HepG2 (cell line): ENCODE measurements around the gene SOST. TPM values are rescaled to one million over a fixed set of nuclear protein-coding genes. Genes with fewer than 3 reads are reported as not detected.

ENCODE experiments used
- ATAC-seq: fragments of 200-7000 bp; cut with Tn5 transposase; 3 replicates; pipeline ENCODE4 v1.9.1; 2020; ENCODE audit warnings: mild to moderate bottlenecking, moderate library complexity
- BruUV-seq: library from RNA; stranded (reverse); fragments of 400-500 nt; replicated peaks from 2 replicates; lab custom pipeline; 2021; lab: Mats Ljungman, UMichigan
- CTCF ChIA-PET: fragments of 300-600 bp; formaldehyde crosslinking; extraction: SDS; loops from one replicate; lab custom pipeline; 2021; ENCODE audit warnings: low total read pairs, inconsistent platforms, low intra/inter-chr PET ratio; lab: Yijun Ruan, JAX
- POLR2A ChIA-PET: fragments of 350-600 bp; sonication (Branson Sonifier 250); formaldehyde crosslinking; loops from one replicate; lab custom pipeline; 2020; ENCODE audit warnings: antibody characterized with exemption, inconsistent platforms; lab: Yijun Ruan, JAX
- DNase-seq: peaks from one replicate; pipeline ENCODE4 v3.0.0-alpha.2; 2015; ENCODE audit warnings: low spot score
- FAIRE-seq: peaks from 3 replicates; lab custom pipeline; 2011; peaks lifted over from hg19 to GRCh38; lab: Jason Lieb, UNC
- H2AFZ ChIP-seq: one replicate; pipeline ENCODE4 v1.6.1; 2011; ENCODE audit warnings: low read length, inconsistent platforms
- H3K27ac ChIP-seq: fragments of 300-600 bp; 3 replicates; pipeline ENCODE4 v1.8.0; 2011; ENCODE audit warnings: mixed run types, mild to moderate bottlenecking, mixed read lengths, low read length, inconsistent platforms; ENCODE audit not compliant: insufficient read depth; ENCODE audit errors: extremely low read length
- H3K27me3 ChIP-seq, 2 experiments: fragments of 200-600 bp in 1 of 2; 2 replicates in 1 of 2; 3 replicates in 1 of 2; pipeline versions ENCODE4 v1.6.0 to v1.8.0; 2011; ENCODE audit warnings: low read length in 2 of 2, mild to moderate bottlenecking in 2 of 2, moderate library complexity in 2 of 2, inconsistent platforms in 1 of 2; ENCODE audit not compliant: insufficient read depth in 2 of 2, control insufficient read depth in 1 of 2
- H3K36me3 ChIP-seq, 2 experiments: fragments of 200-600 bp in 1 of 2; replicated peaks in 1 of 2; 2 replicates in 1 of 2; 3 replicates in 1 of 2; pipeline versions ENCODE4 v1.5.1 to v1.8.0; 2011; ENCODE audit warnings: low read length in 2 of 2, inconsistent platforms in 1 of 2; ENCODE audit not compliant: insufficient read depth in 2 of 2, control insufficient read depth in 1 of 2
- H3K4me1 ChIP-seq: 2 replicates; pipeline ENCODE4 v1.5.1; 2012; ENCODE audit warnings: low read length, inconsistent platforms; ENCODE audit not compliant: insufficient read depth
- H3K4me2 ChIP-seq: 2 replicates; pipeline ENCODE4 v1.6.0; 2011; ENCODE audit warnings: low read depth, low read length, inconsistent platforms
- H3K4me3 ChIP-seq, 3 experiments: fragments of 200-600 bp in 1 of 3; sonication (generic), shearing (Covaris generic) in 1 of 3; replicated peaks in 1 of 3; 2 replicates each; pipeline ENCODE4 v1.5.1; 2011 to 2016; ENCODE audit warnings: low read length in 3 of 3, inconsistent platforms in 2 of 3, low read depth in 2 of 3, mild to moderate bottlenecking in 2 of 3, control low read depth in 1 of 3, mixed read lengths in 1 of 3; ENCODE audit not compliant: insufficient read depth in 1 of 3
- H3K79me2 ChIP-seq: one replicate; pipeline ENCODE4 v1.6.1; 2011; ENCODE audit warnings: low read length, inconsistent platforms; ENCODE audit not compliant: insufficient read depth
- H3K9ac ChIP-seq: 2 replicates; pipeline ENCODE4 v1.6.0; 2011; ENCODE audit warnings: mild to moderate bottlenecking, low read depth, low read length, inconsistent platforms; ENCODE audit not compliant: insufficient read depth
- H3K9me3 ChIP-seq: 2 replicates; pipeline ENCODE4 v1.5.1; 2012; ENCODE audit warnings: mild to moderate bottlenecking, low read length
- H4K20me1 ChIP-seq: 2 replicates; pipeline ENCODE4 v1.6.0; 2011; ENCODE audit warnings: inconsistent platforms, mild to moderate bottlenecking, low read length, moderate library complexity; ENCODE audit not compliant: insufficient read depth
- DPF2 ChIP-seq: sonication (generic); formaldehyde crosslinking; IDR thresholded peaks from 2 replicates; pipeline ENCODE4 v1.4.0; 2020; ENCODE audit warnings: mild to moderate bottlenecking, low read depth, missing genetic modification reagents, borderline replicate concordance
- GATA4 ChIP-seq: sonication (generic); IDR thresholded peaks from 2 replicates; pipeline ENCODE4 v1.6.1; 2016; ENCODE audit warnings: antibody characterized with exemption, low read depth, borderline replicate concordance
- KMT2A ChIP-seq: sonication (generic); formaldehyde crosslinking; IDR thresholded peaks from 2 replicates; pipeline ENCODE4 v1.4.0; 2020; ENCODE audit warnings: missing genetic modification reagents
- NFYB ChIP-seq: sonication (generic); formaldehyde crosslinking; IDR thresholded peaks from 2 replicates; pipeline ENCODE4 v1.4.0; 2020; ENCODE audit warnings: missing genetic modification reagents
- RBM22 ChIP-seq: fragments of 200-400 bp; formaldehyde crosslinking; optimal IDR thresholded peaks from 2 replicates; pipeline ENCODE3; 2017; ENCODE audit warnings: mild to moderate bottlenecking, low read length, moderate library complexity
- SALL1 ChIP-seq: sonication (generic); formaldehyde crosslinking; IDR thresholded peaks from 2 replicates; pipeline ENCODE4 v1.8.0; 2022; ENCODE audit warnings: mild to moderate bottlenecking, missing genetic modification reagents
- SRSF1 ChIP-seq: fragments of 200-400 bp; formaldehyde crosslinking; optimal IDR thresholded peaks from 2 replicates; pipeline ENCODE3; 2017; ENCODE audit warnings: mild to moderate bottlenecking, low read depth, low read length, moderate library complexity
- YY1 ChIP-seq: IDR thresholded peaks from 2 replicates; pipeline ENCODE4 v1.6.1; 2011; ENCODE audit warnings: low read length, low read depth, moderate library complexity, mild to moderate bottlenecking; ENCODE audit not compliant: insufficient read depth, insufficient replicate concordance
- ZFP41 ChIP-seq: sonication (generic); formaldehyde crosslinking; IDR thresholded peaks from 2 replicates; pipeline ENCODE4 v1.4.0; 2020; ENCODE audit warnings: mild to moderate bottlenecking, missing genetic modification reagents, borderline replicate concordance
- ZNF12 ChIP-seq: sonication (generic); formaldehyde crosslinking; IDR thresholded peaks from 2 replicates; pipeline ENCODE4 v1.5.0; 2020; ENCODE audit warnings: missing genetic modification reagents
- ZNF230 ChIP-seq: sonication (generic); formaldehyde crosslinking; IDR thresholded peaks from 2 replicates; pipeline ENCODE4 v1.4.0; 2020; ENCODE audit warnings: mild to moderate bottlenecking, missing genetic modification reagents
- ZNF30 ChIP-seq: sonication (generic); formaldehyde crosslinking; IDR thresholded peaks from 2 replicates; pipeline ENCODE4 v1.5.0; 2020; ENCODE audit warnings: mild to moderate bottlenecking, missing genetic modification reagents
- ZZZ3 ChIP-seq: sonication (generic); formaldehyde crosslinking; IDR thresholded peaks from 2 replicates; pipeline ENCODE4 v1.4.0; 2020; ENCODE audit warnings: missing genetic modification reagents, mild to moderate bottlenecking, borderline replicate concordance
- WGBS: methylation state at CpG from one replicate; pipeline ENCODE4 v1.1.6; 2017; ENCODE audit warnings: low lambda C conversion rate; 5-methylcytosine and 5-hydroxymethylcytosine counted together
- in situ Hi-C: cut with HindIII; loops from 2 replicates; pipeline ENCODE4 v1.10.0; 2017; ENCODE audit warnings: low pct_unique_long_range_greater_than_20kb; ENCODE audit not compliant: extremely low pct_ligation_motif_present
- intact Hi-C: fragments of 100-400 bp; cut with micrococcal nuclease; formaldehyde crosslinking; loops from one replicate; pipeline ENCODE4 v1.10.0; 2022; ENCODE audit not compliant: unreplicated experiment
- polyA plus RNA-seq, 8 experiments: library from polyadenylated mRNA; depleted of rRNA in 3 of 8; stranded (reverse) in 7 of 8; unstranded in 1 of 8; fragments of >200 nt; fragmentation: Illumina TruSeq in 4 of 8; extraction: Trizol in 4 of 8; gene quantifications; 2 replicates each; pipeline versions ENCODE4 v1.2.1 to v1.2.3, GENCODE V29; 2011 to 2016; ENCODE audit warnings: low read depth in 4 of 8, missing spikeins in 1 of 8, mixed read lengths in 1 of 8; ENCODE audit not compliant: insufficient read depth in 1 of 8
- total RNA-seq, 5 experiments: library from RNA; depleted of rRNA; stranded (reverse); fragments of >200 nt; fragmentation: Illumina TruSeq; extraction: Trizol; gene quantifications; 2 replicates each; pipeline ENCODE4 v1.2.3, GENCODE V29; 2016; ENCODE audit warnings: low read depth in 1 of 5
- TF ChIP-seq, protein P1 (sequence below): sonication (generic); formaldehyde crosslinking; IDR thresholded peaks from 2 replicates; pipeline ENCODE4 v1.4.0; 2020; ENCODE audit warnings: missing genetic modification reagents, mild to moderate bottlenecking, borderline replicate concordance
- TF ChIP-seq, protein P2 (sequence below): sonication (generic); formaldehyde crosslinking; IDR thresholded peaks from 2 replicates; pipeline ENCODE4 v1.8.1; 2023; ENCODE audit warnings: mild to moderate bottlenecking, missing genetic modification reagents
- TF ChIP-seq, protein P3 (sequence below): IDR thresholded peaks from 2 replicates; pipeline ENCODE4 v1.6.1; 2016; ENCODE audit warnings: missing compliant biosample characterization, missing genetic modification reagents, borderline replicate concordance
- TF ChIP-seq, protein P4 (sequence below): sonication (generic); formaldehyde crosslinking; IDR thresholded peaks from 2 replicates; pipeline ENCODE4 v1.4.0; 2020; ENCODE audit warnings: missing genetic modification reagents, borderline replicate concordance

SOST gene
- total and polyA plus RNA-seq, 2 of the 13 experiments (the other 11 are each of a cell fraction or from before 2014, with no cell fraction given), result not detected

DNA sequence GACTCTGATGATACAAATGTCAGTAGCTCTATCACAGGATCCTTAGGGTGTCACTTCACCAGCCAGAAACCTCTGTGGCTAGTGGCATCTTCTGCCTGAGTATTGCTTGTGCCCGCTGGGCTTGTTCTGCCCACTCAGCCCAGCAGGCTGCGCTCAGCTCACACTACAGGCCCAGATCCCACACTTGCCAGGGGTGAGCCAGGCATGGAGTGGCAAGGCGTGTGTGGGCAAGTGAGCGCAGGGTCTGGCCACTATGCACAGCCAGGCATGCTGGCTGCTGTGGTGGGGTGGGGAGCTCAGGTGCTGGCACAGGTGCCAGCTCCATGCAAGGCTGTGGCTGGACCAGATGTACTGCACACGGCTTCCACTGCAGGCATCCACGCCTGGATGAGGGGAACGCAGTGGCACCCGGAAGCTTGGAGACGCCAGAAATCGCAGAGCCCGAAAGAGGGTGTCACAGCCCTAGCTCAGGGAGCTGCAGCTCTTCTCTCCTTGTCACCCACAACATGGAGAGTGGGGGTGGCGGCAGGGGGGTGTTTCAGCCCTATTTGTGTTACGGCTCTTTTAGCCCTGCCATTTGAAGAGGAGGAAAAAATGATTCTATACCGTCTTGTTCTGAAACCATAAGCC, 31.8 kb upstream of the SOST start:
- ATAC-seq (peak; percentile 81), DNase-seq (peak; percentile 26), FAIRE-seq (no peak)
- Histone ChIP-seq H3K79me2 (no peaks in the 10 kb centered on the region), H3K4me2 (no peak overlapping the region), H3K36me3 (no peaks in the 10 kb centered on the region), H3K27me3 (no peaks in the 10 kb centered on the region), H3K27ac (no peak overlapping the region), H2AFZ (no peak overlapping the region), H3K9ac (no peak overlapping the region), H4K20me1 (no peaks in the 10 kb centered on the region), H3K9me3 (no peaks in the 10 kb centered on the region), H3K4me1 (peaks cover 12% of the 10 kb centered on the region; the same call in 1 of the 2 replicates), H3K4me3 (no peak overlapping the region)
- CTCF ChIA-PET, result interaction anchor here (3.1 kb wide), 1 partner anchor 55 kb away, joined by 31 read pairs; the partner anchor contains the start of gene CD300LG
- no TSS peak for BruUV-seq
- WGBS, result 63% methylated on average over 14 of the region's 14 CpGs
- in situ Hi-C loops (loop anchor here (5.0 kb wide), 1 partner anchor 57 kb away; the partner anchor contains the start of gene CD300LG), intact Hi-C loops (loop anchor here (1.0 kb wide), 1 partner anchor 56 kb away; no protein-coding TSS in a partner anchor)
- POLR2A ChIA-PET, result interaction anchor here (1.3 kb wide), 2 partner anchors 18 to 56 kb away, joined by 3 to 6 read pairs; no protein-coding TSS in a partner anchor
- TF ChIP-seq DPF2 (CRISPR knock-in tag) (no peak), ZZZ3 (CRISPR knock-in tag) (no peak), RBM22 (no peak), GATA4 (no peak), YY1 (no peak), SRSF1 (no peak), ZFP41 (no peak), ZNF12 (CRISPR knock-in tag) (no peak), NFYB (CRISPR knock-in tag) (no peak), KMT2A (CRISPR knock-in tag) (no peak), ZNF30 (CRISPR knock-in tag) (no peak), SALL1 (CRISPR knock-in tag) (0 out of 2 replicates have a peak, but pooled peaks have one; percentile 20), ZNF230 (CRISPR knock-in tag) (no peak)
- TF ChIP-seq, protein P1, sequence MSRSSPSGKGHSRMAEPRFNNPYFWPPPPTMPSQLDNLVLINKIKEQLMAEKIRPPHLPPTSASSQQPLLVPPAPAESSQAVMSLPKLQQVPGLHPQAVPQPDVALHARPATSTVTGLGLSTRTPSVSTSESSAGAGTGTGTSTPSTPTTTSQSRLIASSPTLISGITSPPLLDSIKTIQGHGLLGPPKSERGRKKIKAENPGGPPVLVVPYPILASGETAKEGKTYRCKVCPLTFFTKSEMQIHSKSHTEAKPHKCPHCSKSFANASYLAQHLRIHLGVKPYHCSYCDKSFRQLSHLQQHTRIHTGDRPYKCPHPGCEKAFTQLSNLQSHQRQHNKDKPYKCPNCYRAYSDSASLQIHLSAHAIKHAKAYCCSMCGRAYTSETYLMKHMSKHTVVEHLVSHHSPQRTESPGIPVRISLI (CRISPR knock-in tag), result peak; percentile 39; the same call in 1 of the 2 replicates
- TF ChIP-seq, protein P2, sequence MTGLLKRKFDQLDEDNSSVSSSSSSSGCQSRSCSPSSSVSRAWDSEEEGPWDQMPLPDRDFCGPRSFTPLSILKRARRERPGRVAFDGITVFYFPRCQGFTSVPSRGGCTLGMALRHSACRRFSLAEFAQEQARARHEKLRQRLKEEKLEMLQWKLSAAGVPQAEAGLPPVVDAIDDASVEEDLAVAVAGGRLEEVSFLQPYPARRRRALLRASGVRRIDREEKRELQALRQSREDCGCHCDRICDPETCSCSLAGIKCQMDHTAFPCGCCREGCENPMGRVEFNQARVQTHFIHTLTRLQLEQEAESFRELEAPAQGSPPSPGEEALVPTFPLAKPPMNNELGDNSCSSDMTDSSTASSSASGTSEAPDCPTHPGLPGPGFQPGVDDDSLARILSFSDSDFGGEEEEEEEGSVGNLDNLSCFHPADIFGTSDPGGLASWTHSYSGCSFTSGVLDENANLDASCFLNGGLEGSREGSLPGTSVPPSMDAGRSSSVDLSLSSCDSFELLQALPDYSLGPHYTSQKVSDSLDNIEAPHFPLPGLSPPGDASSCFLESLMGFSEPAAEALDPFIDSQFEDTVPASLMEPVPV, result no peak
- TF ChIP-seq, protein P3, sequence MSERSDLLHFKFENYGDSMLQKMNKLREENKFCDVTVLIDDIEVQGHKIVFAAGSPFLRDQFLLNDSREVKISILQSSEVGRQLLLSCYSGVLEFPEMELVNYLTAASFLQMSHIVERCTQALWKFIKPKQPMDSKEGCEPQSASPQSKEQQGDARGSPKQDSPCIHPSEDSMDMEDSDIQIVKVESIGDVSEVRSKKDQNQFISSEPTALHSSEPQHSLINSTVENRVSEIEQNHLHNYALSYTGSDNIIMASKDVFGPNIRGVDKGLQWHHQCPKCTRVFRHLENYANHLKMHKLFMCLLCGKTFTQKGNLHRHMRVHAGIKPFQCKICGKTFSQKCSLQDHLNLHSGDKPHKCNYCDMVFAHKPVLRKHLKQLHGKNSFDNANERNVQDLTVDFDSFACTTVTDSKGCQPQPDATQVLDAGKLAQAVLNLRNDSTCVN, result no peak
- TF ChIP-seq, protein P4, sequence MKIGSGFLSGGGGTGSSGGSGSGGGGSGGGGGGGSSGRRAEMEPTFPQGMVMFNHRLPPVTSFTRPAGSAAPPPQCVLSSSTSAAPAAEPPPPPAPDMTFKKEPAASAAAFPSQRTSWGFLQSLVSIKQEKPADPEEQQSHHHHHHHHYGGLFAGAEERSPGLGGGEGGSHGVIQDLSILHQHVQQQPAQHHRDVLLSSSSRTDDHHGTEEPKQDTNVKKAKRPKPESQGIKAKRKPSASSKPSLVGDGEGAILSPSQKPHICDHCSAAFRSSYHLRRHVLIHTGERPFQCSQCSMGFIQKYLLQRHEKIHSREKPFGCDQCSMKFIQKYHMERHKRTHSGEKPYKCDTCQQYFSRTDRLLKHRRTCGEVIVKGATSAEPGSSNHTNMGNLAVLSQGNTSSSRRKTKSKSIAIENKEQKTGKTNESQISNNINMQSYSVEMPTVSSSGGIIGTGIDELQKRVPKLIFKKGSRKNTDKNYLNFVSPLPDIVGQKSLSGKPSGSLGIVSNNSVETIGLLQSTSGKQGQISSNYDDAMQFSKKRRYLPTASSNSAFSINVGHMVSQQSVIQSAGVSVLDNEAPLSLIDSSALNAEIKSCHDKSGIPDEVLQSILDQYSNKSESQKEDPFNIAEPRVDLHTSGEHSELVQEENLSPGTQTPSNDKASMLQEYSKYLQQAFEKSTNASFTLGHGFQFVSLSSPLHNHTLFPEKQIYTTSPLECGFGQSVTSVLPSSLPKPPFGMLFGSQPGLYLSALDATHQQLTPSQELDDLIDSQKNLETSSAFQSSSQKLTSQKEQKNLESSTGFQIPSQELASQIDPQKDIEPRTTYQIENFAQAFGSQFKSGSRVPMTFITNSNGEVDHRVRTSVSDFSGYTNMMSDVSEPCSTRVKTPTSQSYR, result no peak
